GM20000 (cell line): ENCODE measurements around the gene BANK1.
A peak's percentile ranks its signal among the peaks of the same experiment; 100 is the strongest.

ENCODE experiments used
- DNase-seq: peaks from one replicate; pipeline ENCODE4 v3.0.0; 2012; ENCODE audit warnings: low spot score
- CTCF ChIP-seq: IDR thresholded peaks from 2 replicates; pipeline ENCODE4 v1.5.1; 2012; ENCODE audit warnings: mild to moderate bottlenecking, control low read depth; ENCODE audit errors: extremely low read depth, missing control alignments

Gene BANK1

GRCh38 chr4:101790521-101791181, at the start of gene BANK1:
BANK1 (plus strand) TSS chr4:101790730; CDS start chr4:101790881, 151 bp downstream.
- DNase-seq, result peak; percentile 84

GRCh38 chr4:101753721-101754120, 36.8 kb upstream of the BANK1 start:
- no peak for TF ChIP-seq CTCF
- no peak for DNase-seq

More at GRCh38 chr4:101790521-101791181, at the start of gene BANK1:
- no peak for TF ChIP-seq CTCF

- no peak for TF ChIP-seq CTCF
- DNase-seq, result no peak
Measured at GRCh38 chr4:101756181-101756580, 34.3 kb upstream of the BANK1 start.

GRCh38 chr4:101761405-101761804, 29.1 kb upstream of the BANK1 start:
- TF ChIP-seq CTCF, result no peak
- no peak for DNase-seq

GRCh38 chr4:101762025-101762424, 28.5 kb upstream of the BANK1 start:
- DNase-seq, result no peak
- no peak for TF ChIP-seq CTCF

GRCh38 chr4:101762534-101762933, 28.0 kb upstream of the BANK1 start:
- no peak for TF ChIP-seq CTCF
- DNase-seq, result no peak

- DNase-seq, result no peak
Measured at GRCh38 chr4:101763576-101763975, 27.0 kb upstream of the BANK1 start.

More at GRCh38 chr4:101763576-101763975, 27.0 kb upstream of the BANK1 start:
- no peak for TF ChIP-seq CTCF
